Adrenal gland (tissue), 5 donors: ENCODE data around the gene ATF7IP.

Experiments
- POLR2A ChIP-seq, 2 donors: fragments of 450-650 bp; IDR thresholded peaks; one replicate each; pipeline ENCODE4 v1.6.1; 2017; ENCODE audit warnings: antibody characterized with exemption in 2 of 2, mild to moderate bottlenecking in 2 of 2, moderate library complexity in 1 of 2
- TF ChIP-seq, protein P1 (sequence below), 6 experiments: fragments of 450-650 bp in 4 of 6; fragments of 200-600 bp in 2 of 6; sonication (generic) in 1 of 6; IDR thresholded peaks; 1 replicate in 5 of 6; 2 replicates in 1 of 6; pipeline versions ENCODE4 v1.5.1 to v1.8.0; 2016 to 2021; ENCODE audit warnings: antibody characterized with exemption in 6 of 6, mild to moderate bottlenecking in 2 of 6, moderate library complexity in 1 of 6
- donor health status: DM: no; HTN: no; CAD: no.

GRCh38 chr12:14482361-14482760, 116.9 kb downstream of the ATF7IP start:
- TF ChIP-seq, protein P1, sequence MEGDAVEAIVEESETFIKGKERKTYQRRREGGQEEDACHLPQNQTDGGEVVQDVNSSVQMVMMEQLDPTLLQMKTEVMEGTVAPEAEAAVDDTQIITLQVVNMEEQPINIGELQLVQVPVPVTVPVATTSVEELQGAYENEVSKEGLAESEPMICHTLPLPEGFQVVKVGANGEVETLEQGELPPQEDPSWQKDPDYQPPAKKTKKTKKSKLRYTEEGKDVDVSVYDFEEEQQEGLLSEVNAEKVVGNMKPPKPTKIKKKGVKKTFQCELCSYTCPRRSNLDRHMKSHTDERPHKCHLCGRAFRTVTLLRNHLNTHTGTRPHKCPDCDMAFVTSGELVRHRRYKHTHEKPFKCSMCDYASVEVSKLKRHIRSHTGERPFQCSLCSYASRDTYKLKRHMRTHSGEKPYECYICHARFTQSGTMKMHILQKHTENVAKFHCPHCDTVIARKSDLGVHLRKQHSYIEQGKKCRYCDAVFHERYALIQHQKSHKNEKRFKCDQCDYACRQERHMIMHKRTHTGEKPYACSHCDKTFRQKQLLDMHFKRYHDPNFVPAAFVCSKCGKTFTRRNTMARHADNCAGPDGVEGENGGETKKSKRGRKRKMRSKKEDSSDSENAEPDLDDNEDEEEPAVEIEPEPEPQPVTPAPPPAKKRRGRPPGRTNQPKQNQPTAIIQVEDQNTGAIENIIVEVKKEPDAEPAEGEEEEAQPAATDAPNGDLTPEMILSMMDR (IDR thresholded peaks at IDR 0.05) = no peak
- no peak for TF ChIP-seq POLR2A (IDR thresholded peaks at IDR 0.05)
